HTERT RPE-1 (cell line): Measurements from ENCODE around the gene SLC6A17.

Experiments used
- in situ Hi-C: fragments of 300-500 bp; cut with MboI; formaldehyde crosslinking; loops from 4 replicates; pipeline ENCODE4 v1.14.3; 2020; ENCODE audit warnings: low sequenced_read_pairs

Gene SLC6A17

DNA sequence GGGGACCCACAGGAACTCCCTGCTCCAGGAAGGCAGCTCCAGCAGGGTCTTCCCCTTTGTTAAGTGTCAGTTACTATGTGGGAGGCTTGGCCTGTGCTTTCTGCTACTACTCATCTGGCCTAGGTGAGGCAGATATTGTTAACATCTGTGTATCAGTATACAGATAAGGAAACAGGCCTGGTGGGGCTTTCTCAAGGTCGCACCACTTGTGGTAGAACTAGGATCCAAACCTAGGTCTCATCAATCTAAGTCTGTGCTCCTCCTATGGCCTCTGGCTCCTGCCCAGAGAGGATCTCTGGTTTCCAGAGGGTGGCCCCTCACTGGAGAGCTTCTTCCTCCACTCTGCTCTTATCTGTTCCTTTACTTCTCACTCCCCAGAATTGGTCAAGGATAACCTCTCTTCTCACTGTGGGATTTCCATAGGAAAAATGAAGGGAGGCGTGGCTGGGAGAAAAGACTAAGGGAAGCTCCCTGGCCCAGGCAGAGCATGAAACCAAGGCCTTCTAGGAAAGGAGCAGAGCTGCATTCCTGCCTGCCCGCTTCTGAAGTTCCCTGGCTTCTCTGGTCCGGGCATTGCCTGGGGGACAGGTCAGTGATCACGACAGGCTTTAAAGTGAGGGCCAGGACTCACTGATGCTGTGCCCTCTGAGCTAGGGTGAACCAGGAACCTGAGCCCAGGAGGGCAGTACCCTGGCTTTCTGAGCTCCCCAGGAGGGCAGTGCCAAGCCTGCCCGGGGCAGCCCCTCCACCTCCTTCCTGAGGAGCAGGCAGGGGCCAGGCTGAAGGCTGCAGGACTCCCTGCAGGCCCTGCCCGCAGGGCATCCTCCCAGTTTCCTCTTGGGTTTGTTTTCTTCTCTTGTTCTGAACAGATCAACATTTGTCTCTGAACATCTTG is 65.6 kb downstream of the SLC6A17 start:
- in situ Hi-C loops: loop anchor here (25.0 kb wide), 1 partner anchor 96 kb away; no protein-coding TSS in a partner anchor

DNA sequence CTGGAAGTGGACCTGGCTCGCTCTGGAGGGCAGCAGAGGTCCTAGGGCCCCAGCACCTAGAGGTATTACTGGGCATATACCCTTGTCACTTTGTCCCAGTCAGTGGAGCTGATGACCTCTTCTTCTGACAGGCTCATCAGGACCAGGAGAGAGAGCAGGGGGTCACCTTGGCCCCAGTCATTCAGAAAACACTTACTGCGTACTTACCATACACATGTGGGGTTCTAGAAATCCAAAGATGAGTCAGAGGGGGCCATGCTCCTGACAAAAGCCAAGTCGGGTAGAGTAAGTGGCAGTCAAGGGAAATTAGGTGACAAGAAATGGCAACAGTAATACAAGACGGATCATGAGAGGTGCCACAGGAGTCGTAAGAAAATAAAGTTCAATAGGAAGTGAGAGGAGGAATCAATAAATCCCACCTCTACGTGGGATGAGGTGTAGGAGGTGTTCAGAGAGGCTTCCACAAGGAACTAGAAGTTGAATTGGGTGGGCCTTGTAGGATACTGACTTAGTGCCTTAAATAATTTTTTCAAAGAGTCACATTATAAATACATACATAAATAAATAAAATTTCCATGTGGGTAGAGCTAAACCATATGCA is 66.7 kb downstream of the SLC6A17 start:
- in situ Hi-C loops: loop anchor here (25.0 kb wide), 1 partner anchor 95 kb away; no protein-coding TSS in a partner anchor

DNA sequence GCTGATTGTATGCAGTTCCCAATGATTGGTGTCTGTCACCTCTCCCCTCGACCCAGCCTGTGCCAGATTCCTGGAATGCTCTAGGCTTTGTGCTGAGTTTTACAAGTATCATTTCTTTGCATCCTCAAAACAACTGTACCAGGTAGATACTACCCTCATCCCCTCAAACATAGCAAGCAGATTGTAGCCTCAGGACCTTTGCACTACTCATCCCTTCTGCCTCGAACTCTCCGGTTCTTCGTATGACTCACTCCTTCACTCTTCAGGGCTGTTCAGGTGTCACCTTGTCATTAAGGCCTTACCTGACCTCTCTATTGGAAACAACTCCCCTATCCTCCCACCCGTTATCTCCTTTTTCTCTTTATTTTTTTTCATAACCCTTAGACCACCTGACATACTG is 67.8 kb downstream of the SLC6A17 start:
- in situ Hi-C loops: loop anchor here (25.0 kb wide), 1 partner anchor 94 kb away; no protein-coding TSS in a partner anchor

DNA sequence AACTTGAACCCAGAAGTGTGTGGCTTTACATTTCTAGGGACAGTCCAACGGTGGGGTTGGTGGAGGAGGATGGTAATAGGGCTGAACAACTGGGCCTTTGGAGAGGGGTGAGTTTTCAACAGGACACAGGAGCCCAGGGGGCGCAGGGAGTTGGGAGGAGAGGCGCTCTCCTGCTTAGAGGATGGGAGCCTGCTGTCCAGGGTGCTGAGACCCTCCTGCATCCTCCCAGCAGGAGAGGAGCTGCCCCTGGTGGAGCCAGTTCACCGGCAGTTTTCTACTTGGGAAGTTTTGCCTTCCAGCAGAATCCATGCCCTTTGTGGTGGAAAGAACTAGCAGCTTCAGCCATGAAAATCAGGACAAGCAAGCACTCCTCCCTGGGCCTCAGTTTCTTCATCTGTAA is 68.4 kb downstream of the SLC6A17 start:
- in situ Hi-C loops: loop anchor here (25.0 kb wide), 1 partner anchor 94 kb away; no protein-coding TSS in a partner anchor

DNA sequence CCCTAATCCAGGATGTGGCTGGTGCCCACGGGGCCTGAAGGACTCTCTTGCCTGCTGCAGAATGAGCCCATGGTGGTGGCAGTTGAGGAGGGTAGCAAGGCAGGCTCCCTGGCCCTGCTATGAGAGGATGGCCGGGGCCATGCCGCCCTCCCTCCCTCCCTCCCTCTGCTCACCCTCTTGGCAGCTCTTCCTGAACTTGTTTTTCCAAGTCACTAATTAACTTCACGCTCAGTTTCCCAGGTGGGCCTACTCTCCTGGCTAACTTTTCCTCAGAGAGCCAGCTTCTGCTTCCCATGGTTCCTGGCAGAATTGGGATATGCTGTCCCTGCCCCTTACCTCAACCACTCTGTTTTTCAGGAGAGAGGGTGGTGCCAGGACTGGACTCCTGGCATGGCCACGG is 70.0 kb downstream of the SLC6A17 start:
- in situ Hi-C loops: loop anchor here (25.0 kb wide), 1 partner anchor 92 kb away; no protein-coding TSS in a partner anchor

DNA sequence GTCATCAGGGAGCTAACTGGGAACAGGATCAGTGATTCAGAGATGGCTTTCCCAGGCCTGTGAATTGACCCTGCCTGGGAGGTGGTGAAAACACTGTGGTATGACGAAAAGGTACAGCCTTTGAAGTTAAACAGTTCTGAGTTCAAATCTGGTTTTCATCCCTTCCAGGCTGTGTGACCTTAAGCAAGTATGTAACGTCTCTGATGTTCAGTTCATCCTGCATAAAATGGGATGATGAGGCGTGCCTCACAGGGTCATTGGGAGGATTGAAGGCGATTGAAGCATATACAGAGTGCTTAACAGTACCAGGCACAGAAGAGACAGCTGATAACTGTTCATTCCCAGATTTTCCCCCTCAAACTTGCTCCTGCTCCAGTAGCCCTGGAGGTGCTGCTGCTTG is 70.8 kb downstream of the SLC6A17 start:
- in situ Hi-C loops: loop anchor here (25.0 kb wide), 1 partner anchor 91 kb away; no protein-coding TSS in a partner anchor

DNA sequence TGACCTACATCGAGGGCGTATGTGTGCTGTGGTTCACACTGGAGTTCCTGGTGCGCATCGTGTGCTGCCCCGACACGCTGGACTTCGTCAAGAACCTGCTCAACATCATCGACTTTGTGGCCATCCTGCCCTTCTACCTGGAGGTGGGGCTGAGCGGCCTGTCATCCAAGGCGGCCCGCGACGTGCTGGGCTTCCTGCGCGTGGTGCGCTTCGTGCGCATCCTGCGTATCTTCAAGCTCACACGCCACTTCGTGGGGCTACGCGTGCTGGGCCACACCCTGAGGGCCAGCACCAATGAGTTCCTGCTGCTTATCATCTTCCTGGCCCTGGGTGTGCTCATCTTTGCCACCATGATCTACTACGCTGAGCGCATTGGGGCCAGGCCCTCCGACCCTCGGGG is 72.8 kb downstream of the SLC6A17 start:
- in situ Hi-C loops: loop anchor here (25.0 kb wide), 1 partner anchor 89 kb away; no protein-coding TSS in a partner anchor

DNA sequence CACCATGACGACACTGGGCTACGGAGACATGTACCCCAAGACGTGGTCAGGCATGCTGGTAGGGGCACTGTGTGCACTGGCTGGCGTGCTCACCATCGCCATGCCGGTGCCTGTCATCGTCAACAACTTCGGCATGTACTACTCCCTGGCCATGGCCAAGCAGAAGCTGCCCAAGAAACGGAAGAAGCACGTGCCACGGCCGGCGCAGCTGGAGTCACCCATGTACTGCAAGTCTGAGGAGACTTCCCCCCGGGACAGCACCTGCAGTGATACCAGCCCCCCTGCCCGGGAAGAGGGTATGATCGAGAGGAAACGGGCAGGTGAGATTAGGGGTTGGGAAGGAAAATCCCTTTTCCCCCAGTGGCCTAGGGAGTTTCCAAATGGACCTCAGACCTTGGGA is 73.3 kb downstream of the SLC6A17 start:
- in situ Hi-C loops: loop anchor here (25.0 kb wide), 1 partner anchor 89 kb away; no protein-coding TSS in a partner anchor

DNA sequence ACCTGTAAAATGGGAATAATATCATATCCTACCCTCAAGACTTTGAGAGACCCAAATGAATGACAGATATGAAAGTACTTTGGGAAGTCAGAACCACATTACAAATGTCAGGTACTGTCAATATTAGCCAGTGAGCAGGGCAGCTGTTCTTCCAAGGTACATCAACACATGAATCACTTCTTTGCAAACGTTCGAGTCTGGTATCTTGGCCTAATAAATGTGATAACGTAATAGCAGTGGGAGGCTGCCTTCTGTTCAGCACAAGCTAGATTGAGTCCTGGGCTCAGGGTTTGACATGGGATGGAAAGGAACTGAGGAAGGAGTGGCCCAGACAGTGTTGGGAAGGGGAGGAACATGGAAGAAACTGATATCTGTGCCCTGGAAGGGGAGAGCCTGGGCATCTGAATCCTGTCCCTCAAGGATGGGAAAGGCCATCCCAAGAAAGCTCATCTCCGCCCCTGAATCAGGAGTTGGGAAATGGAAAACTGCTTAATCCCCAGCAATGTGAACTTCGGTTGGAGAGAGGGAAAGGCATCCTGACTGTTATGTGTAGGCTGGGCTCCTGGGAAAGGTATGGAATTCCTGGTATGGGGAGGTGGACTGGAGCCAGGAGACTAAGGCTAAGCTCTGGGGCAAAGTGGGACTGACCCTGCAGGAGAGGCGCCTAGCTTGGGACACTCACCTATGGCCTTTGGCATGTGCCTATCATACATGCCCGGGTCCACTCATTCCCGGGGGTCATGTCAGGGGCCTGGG is 74.1 kb downstream of the SLC6A17 start:
- in situ Hi-C loops: loop anchor here (25.0 kb wide), 1 partner anchor 88 kb away; no protein-coding TSS in a partner anchor

DNA sequence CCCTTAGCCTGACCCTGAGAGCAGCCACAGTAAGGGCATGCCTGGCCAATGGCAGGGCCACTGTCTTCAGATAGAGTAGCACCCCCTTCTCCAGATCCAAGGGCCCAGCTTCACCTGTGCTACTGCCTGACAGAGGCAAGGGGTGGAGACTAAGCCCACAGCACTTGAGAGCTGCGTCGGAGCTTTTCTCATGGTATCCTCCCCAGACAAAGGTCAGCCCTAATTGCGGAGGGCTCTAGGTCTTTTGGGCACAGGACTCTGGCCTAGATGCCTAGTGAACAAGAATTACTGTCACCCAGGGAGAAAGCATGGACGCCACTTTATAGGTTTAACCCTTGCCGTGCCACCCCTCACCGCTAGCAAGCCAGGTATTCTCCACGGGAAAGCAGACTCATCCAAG is 74.9 kb downstream of the SLC6A17 start:
- in situ Hi-C loops: no loop called here

DNA sequence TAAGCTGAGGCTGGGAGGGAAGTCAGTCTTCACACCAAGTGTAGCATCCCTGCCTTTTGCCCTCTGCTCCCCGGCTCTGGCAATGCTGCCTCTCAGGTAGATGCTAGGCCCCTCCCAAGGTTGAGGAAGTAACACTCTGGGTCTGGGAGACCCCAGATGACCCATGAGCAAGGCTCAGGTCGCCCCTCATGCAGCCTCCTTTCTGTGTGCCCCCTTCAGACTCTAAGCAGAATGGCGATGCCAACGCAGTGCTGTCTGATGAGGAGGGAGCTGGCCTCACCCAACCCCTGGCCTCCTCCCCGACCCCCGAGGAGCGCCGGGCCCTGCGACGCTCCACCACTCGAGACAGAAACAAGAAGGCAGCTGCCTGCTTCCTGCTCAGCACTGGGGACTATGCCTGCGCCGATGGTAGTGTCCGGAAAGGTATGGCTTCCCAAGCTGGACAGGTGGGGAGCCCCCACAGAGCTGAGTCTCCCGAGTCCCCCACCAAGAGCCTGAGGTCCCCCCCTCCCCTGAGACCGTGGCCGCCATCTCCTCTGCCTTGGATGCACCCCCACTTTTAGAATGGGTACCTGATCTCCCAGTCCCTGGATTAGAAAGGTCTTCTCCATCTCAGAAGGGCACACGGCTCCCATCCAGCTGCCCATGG is 75.6 kb downstream of the SLC6A17 start:
- in situ Hi-C loops: no loop called here

DNA sequence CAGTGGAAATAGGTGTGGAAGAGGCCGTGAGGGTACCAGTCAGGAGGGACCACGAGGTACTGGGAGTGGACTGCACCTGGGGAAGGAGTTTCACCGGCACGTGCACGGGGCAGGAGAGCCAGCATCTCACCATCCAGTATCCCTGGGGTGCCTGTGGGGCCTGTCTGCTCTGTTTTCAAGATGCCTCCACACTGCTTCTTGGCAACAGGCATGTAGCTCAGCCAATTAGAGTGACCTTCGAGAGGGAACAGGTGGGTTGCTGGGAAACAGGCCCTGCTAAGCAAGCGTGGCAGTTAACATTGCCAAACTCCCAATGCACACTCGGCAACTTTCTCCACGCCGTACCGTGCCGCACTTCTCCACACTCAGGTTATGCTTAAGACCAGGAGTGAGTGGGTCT is 77.5 kb downstream of the SLC6A17 start:
- in situ Hi-C loops: no loop called here

DNA sequence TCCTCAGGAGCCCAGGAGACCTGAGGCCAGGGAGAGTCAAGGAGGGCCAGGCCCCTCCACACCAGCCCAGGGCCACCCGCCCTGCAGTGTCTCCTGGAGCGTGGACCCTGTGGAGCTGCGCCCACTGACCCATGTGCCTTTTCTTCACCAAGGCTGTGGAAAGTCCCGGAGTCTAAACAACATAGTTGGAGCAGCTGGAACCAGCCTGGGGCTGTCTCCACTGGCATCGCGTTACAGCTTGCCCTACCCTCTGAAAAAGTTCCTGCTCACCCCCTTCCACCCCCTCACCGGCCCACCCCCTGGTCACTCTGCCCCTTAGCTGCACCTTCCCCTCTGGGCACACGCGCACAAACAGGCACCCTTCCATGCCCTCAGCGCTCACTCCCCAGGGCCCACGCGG is 78.1 kb downstream of the SLC6A17 start:
- in situ Hi-C loops: no loop called here

DNA sequence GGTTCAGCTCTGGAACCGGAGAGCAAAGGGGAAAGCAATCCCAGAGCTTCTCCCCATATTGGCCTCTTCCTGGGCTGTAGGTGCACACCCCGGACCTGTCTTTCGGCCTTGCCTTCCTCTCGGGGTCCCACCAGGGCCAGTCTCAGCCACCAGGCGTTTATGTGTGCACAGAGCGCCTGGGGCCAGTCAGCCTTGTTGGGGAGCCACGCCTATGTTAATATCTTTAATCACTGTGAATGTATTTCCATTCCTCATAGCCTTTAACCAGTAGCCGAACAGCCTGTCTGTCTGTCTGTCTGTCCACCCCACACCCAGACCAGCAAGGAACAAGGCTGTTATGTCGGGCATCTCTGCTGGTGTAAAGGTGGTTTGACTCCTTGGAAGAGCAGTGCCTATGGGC is 78.6 kb downstream of the SLC6A17 start:
- in situ Hi-C loops: no loop called here

DNA sequence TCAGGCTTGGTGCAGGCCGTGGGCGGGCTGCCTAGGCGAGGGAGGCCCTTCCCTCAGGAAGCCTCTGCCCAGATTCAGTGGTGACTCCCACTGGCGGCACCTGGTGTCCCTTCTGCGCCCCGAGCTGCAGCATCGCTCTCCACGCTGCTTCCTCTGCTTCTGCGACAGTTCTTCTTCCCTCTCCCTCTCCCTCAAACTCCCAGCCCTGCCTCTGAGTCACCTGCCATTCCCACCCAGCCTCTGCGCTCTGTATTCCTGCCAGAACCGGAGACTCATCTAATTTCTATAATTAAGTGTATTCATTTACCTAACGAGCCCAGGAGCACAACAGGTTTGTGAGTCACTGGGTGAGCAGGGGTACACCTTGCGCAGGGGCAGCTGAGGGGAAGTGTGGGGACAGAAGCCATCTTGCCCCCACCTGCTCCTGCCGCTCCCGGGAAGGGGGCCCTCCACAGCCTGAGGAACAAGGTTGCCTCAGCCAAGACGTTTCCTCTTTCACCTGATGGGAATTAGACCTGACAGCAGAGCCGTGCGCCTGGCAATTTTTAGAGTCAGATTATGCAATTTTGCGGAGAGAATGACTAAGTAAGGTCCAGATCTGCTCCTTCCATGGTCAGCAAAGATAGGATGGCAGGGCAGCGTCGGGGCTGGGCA is 79.2 kb downstream of the SLC6A17 start:
- in situ Hi-C loops: no loop called here

DNA sequence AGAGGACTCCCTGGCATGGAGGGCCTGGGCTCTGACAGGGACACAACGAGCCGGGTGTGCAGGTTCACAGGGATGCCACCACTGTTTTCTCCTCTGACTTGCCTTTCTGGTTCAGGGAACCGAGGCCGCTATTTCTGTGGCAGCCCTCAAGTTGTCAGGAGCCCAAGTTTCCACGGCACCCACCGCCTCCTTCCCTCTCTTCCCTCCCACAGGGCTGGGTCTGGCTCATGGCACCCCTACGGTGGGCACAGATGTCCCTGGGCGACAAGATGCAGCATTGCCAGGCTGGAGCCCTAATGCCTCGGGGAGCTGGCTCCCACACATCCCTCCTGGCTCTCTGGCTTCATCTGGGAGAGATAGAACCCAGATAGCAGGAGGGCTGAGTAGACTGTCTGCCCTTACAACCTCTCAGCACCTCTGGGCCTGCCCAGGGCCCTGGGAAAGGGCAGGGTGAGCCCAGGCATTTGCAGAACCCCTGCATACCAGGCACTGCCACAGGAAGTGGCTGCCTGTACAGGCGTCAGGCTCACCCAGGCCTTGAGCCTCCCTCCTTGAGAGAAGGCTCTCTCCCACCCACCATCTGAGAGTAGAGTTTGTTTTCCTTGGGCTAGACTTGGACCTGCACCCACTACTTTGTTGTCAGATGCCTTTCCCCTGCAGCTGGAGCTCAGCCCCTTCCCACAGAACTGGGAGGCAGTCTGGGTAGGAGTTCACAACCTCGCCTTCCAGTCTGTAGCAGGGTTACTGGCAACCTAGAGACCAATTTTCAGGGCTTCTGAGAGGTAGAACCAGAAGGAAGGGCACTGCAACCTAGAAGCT is 80.3 kb downstream of the SLC6A17 start:
- in situ Hi-C loops: no loop called here

DNA sequence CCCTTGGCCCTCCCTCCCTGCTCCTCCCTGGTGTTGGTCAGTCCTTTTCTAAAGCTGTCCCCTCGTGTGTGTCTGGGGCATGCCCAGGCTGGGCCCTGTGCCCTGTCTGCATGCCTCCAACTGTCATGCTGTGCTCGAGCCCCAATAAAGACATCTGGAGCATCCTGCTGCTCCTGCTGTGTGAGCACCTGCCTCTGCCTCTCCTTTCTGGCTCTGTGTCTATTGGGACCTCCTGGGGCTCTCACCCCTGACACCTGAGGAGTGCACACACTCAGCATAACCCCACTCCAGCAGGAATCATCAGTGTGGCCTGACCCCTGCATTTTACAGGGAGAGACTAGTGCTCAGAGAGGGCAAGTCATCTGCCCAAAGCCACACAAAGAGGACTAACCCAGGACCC is 83.6 kb downstream of the SLC6A17 start:
- in situ Hi-C loops: no loop called here

DNA sequence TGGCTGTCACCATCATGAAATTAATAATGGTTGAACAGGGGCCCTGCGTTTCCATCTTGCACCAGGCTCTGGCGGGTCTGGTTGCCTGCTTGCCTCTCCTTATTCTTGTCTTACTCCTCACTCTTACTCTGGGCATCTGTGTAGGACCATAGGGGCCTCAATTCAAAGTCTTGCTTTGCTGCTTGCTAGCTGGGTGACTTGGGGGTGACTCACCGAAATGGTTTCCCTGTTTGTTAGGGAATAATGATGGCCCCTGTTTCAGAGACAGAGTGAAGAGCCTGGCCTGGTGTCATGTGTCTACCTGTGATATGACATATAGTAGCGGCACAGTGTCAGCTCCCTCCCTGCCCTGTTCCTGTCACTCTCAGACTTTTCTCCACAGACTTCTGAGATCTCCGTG is 84.4 kb downstream of the SLC6A17 start:
- in situ Hi-C loops: no loop called here

DNA sequence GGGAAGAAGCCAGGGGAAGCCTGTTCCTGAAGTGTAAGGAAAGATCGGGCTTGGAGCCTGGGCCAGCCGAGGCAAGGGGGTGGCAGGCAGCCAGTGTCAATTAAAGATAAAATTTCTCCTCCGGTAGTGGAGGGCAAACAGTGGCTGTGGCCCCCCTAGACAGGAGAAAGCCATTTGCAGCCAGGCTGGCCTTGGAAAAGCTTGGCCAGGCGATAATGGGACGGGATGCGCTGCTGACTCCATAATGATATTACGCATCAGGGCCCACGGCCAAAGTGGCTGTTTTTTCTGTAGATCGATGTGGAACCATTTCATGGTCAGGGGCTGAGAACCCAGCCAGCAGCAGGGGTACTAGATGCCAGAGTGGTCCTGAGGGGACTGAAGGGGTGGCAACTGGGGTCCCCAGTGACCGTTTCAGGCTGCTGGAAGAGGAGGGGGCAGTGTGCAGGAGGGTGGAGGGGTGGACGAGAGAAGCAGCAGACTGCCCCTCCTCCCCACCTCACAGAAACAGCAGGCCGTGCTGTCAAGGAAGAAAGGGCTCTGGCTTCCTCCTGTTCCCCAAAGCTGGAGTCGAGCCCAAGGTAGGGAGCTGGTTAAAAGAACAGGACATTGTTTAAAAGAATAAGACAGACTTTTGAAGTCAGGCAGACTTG is 85.0 kb downstream of the SLC6A17 start:
- in situ Hi-C loops: no loop called here
